ENCODE results near the gene TADA2A. TPM values are rescaled to one million over a fixed set of nuclear protein-coding genes. Genes with fewer than 3 reads are reported as not detected.

TADA2A gene
- total and polyA plus RNA-seq, 7 experiments from 2014 or later: 7.4 to 41.3 (median 19.4) TPM

DNA sequence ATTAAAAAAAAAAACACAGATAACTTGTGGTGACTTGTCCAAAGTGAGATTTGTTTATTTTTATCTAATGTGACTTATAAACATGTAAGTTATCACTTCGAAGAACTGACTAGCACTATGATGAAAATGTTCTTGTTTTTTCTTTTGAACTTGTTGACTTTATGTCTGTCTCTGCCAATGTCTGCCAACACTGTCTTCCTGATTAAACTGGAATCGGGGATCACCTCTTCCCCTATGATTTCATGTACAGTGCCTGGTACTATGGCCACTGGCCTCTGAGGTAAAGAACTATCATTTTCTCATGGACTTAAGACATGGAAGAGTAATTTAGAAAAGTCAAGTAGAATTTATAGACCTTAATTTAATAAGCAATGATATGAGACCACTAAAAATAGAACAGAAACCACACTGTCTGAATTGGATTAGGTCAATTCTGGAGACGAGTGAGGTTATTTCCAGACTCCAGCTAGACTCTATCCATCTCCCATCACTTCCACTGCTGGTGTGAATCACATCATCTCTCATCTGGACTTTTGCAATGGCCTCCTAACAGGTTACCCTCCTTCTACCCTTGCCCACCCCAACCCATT, 22.0 kb upstream of the TADA2A start:
- peaks cover 0 to 2% (median 0%) of the 10 kb centered on the region in 7 donors for H3K4me1 Mint-ChIP-seq
- no peaks in the 10 kb centered on the region for H3K36me3 ChIP-seq (ENCODE audit: control insufficient read depth in 2 of 3, insufficient read depth in 3 of 3, low read length in 3 of 3)
- peaks cover 0 to 11% (median 0%) of the 10 kb centered on the region in 5 donors for H3K36me3 Mint-ChIP-seq
- H3K4me3 ChIP-seq (ENCODE audit: low read length): no peak overlapping the region
- ChIA-PET CTCF (no interaction called here), POLR2A (no interaction called here)
- DNase-seq (no peak), ATAC-seq (no peak)
- no peak overlapping the region for H3K4me3 Mint-ChIP-seq
- no peaks in the 10 kb centered on the region for H3K4me1 ChIP-seq (ENCODE audit: control insufficient read depth in 2 of 2, insufficient read depth in 2 of 2, low read length in 2 of 2)
- no peak overlapping the region for H3K27ac Mint-ChIP-seq
- no peaks in the 10 kb centered on the region for H3K27me3 ChIP-seq (ENCODE audit: control insufficient read depth in 2 of 2, insufficient read depth in 2 of 2, low read length in 2 of 2)
- no peaks in the 10 kb centered on the region for H3K9me3 ChIP-seq (ENCODE audit: control insufficient read depth in 2 of 3, low read length in 3 of 3)
- no peaks in the 10 kb centered on the region for H3K27me3 Mint-ChIP-seq
- intact Hi-C loops (cut with micrococcal nuclease): no loop called here
- H3K9me3 Mint-ChIP-seq: no peaks in the 10 kb centered on the region
- no peak overlapping the region for H3K27ac ChIP-seq (ENCODE audit: low read depth, low read length)

DNA sequence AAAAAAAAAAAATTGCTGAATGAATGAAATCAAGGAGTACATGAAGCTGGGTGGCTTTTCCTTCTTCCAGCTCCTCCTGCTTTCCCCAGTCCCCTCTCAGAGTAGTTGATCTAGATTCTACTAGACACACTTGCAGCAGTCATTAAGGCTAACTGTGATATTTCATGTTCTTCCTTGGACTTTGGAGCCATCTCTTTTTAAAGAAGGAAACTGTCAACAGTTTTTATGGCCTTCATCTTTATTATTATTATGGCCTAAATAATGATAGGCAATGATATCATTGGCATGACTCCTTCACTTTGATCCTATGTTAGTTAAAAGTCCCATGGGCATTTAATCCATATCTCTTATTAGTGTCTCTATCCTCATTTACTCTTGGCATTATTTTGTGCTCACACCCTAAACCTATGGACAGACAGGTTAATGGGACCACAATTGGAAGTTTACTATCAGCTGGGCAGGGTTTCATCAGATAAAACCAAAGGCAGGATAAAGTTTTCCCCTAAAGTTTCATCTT, 21.2 kb upstream of the TADA2A start:
- Histone ChIP-seq H3K27me3 (ENCODE audit: control insufficient read depth in 2 of 2, insufficient read depth in 2 of 2, low read length in 2 of 2) (no peaks in the 10 kb centered on the region), H3K27ac (ENCODE audit: low read depth, low read length) (no peak overlapping the region), H3K4me3 (ENCODE audit: low read length) (no peak overlapping the region), H3K4me1 (ENCODE audit: control insufficient read depth in 2 of 2, insufficient read depth in 2 of 2, low read length in 2 of 2) (no peaks in the 10 kb centered on the region), H3K9me3 (ENCODE audit: control insufficient read depth in 2 of 3, low read length in 3 of 3) (no peaks in the 10 kb centered on the region), H3K36me3 (ENCODE audit: control insufficient read depth in 2 of 3, insufficient read depth in 3 of 3, low read length in 3 of 3) (no peaks in the 10 kb centered on the region)
- H3K4me3 Mint-ChIP-seq: no peak overlapping the region
- H3K27ac Mint-ChIP-seq: no peak overlapping the region
- H3K4me1 Mint-ChIP-seq: peaks cover 0 to 2% (median 0%) of the 10 kb centered on the region in 7 donors
- peaks cover 0 to 11% (median 0%) of the 10 kb centered on the region in 5 donors for H3K36me3 Mint-ChIP-seq
- H3K9me3 Mint-ChIP-seq: no peaks in the 10 kb centered on the region
- DNase-seq (no peak), ATAC-seq (no peak)
- no peaks in the 10 kb centered on the region for H3K27me3 Mint-ChIP-seq
- ChIA-PET POLR2A (no interaction called here), CTCF (no interaction called here)
- intact Hi-C loops (cut with micrococcal nuclease): no loop called here

DNA sequence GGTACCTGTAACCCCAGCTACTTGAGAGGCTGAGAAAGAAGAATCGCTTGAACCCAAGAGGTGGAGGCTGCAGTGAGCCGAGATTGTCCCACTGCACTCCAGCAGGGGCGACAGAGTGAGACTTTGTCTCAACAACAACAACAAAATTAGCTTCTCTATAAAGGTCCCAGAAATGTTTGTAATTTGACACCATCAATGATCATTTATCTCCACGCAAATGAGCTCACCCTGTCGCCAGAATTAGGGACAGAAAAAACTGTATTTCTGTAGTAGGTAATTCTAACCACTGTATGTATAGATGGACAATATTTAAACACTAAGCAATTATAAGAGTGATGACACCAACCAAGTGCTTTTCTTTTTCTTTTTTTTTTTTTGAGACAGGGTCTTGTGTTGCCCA, 20.2 kb upstream of the TADA2A start:
- Mint-ChIP-seq H3K4me3 (no peak overlapping the region), H3K36me3 (peaks cover 0 to 11% (median 0%) of the 10 kb centered on the region in 5 donors), H3K27ac (no peak overlapping the region), H3K4me1 (peaks cover 0 to 4% (median 3%) of the 10 kb centered on the region in 7 donors), H3K27me3 (no peaks in the 10 kb centered on the region), H3K9me3 (no peaks in the 10 kb centered on the region)
- no peaks in the 10 kb centered on the region for H3K9me3 ChIP-seq (ENCODE audit: control insufficient read depth in 2 of 3, low read length in 3 of 3)
- no peaks in the 10 kb centered on the region for H3K4me1 ChIP-seq (ENCODE audit: control insufficient read depth in 2 of 2, insufficient read depth in 2 of 2, low read length in 2 of 2)
- ATAC-seq: no peak
- H3K4me3 ChIP-seq (ENCODE audit: low read length): no peak overlapping the region
- CTCF ChIA-PET: interaction anchor here (0.7 kb wide), 1 partner anchor 142 kb away, joined by 5 read pairs; no protein-coding TSS in a partner anchor
- H3K27ac ChIP-seq (ENCODE audit: low read depth, low read length): no peak overlapping the region
- DNase-seq: no peak
- intact Hi-C loops (cut with micrococcal nuclease): no loop called here
- POLR2A ChIA-PET: no interaction called here
- no peaks in the 10 kb centered on the region for H3K27me3 ChIP-seq (ENCODE audit: control insufficient read depth in 2 of 2, insufficient read depth in 2 of 2, low read length in 2 of 2)
- H3K36me3 ChIP-seq (ENCODE audit: control insufficient read depth in 2 of 3, insufficient read depth in 3 of 3, low read length in 3 of 3): no peaks in the 10 kb centered on the region

- H3K36me3 ChIP-seq (ENCODE audit: control insufficient read depth in 2 of 3, insufficient read depth in 3 of 3, low read length in 3 of 3): no peaks in the 10 kb centered on the region
- no peak for ATAC-seq
- peaks cover 0 to 11% (median 0%) of the 10 kb centered on the region in 5 donors for H3K36me3 Mint-ChIP-seq
- no peaks in the 10 kb centered on the region for H3K27me3 Mint-ChIP-seq
- H3K27ac Mint-ChIP-seq: no peak overlapping the region
- peaks cover 0 to 19% (median 13%) of the 10 kb centered on the region in 7 donors for H3K4me1 Mint-ChIP-seq
- H3K9me3 Mint-ChIP-seq: no peaks in the 10 kb centered on the region
- no peaks in the 10 kb centered on the region for H3K27me3 ChIP-seq (ENCODE audit: control insufficient read depth in 2 of 2, insufficient read depth in 2 of 2, low read length in 2 of 2)
- intact Hi-C loops (cut with micrococcal nuclease): no loop called here
- H3K4me3 Mint-ChIP-seq: no peak overlapping the region
- ChIA-PET CTCF (no interaction called here), POLR2A (no interaction called here)
- H3K4me1 ChIP-seq (ENCODE audit: control insufficient read depth in 2 of 2, insufficient read depth in 2 of 2, low read length in 2 of 2): peaks cover 0 to 6% of the 10 kb centered on the region in 2 donors
- no peak for DNase-seq
- no peaks in the 10 kb centered on the region for H3K9me3 ChIP-seq (ENCODE audit: control insufficient read depth in 2 of 3, low read length in 3 of 3)
- no peak overlapping the region for H3K27ac ChIP-seq (ENCODE audit: low read depth, low read length)
- no peak overlapping the region for H3K4me3 ChIP-seq (ENCODE audit: low read length)
Observed at GRCh38 chr17:37388266-37388665, 18.4 kb upstream of the TADA2A start.

DNA sequence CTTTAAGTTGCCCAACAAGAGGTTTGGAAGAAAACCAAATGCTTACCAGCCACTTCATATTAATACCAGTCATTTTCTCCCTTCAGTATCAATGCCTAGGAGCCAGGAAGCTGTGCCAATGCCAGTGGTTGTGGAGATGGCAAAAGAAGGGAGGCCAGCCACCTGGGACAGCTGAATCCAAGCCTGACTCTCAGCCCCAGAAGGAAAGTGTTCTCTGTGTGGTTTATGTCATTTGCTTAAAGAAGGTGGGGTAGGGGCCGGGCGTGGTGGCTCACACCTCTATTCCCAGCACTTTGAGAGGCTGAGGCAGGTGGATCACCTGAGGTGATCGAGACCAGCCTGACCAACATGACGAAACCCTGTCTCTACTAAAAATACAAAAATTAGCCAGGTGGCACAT, 17.5 kb upstream of the TADA2A start:
- ATAC-seq (no peak), DNase-seq (no peak)
- Histone ChIP-seq H3K27me3 (ENCODE audit: control insufficient read depth in 2 of 2, insufficient read depth in 2 of 2, low read length in 2 of 2) (no peaks in the 10 kb centered on the region), H3K4me3 (ENCODE audit: low read length) (no peak overlapping the region), H3K36me3 (ENCODE audit: control insufficient read depth in 2 of 3, insufficient read depth in 3 of 3, low read length in 3 of 3) (no peaks in the 10 kb centered on the region), H3K4me1 (ENCODE audit: control insufficient read depth in 2 of 2, insufficient read depth in 2 of 2, low read length in 2 of 2) (peaks cover 0 to 6% of the 10 kb centered on the region in 2 donors), H3K9me3 (ENCODE audit: control insufficient read depth in 2 of 3, low read length in 3 of 3) (no peaks in the 10 kb centered on the region), H3K27ac (ENCODE audit: low read depth, low read length) (no peak overlapping the region)
- H3K4me3 Mint-ChIP-seq: no peak overlapping the region
- no peak overlapping the region for H3K27ac Mint-ChIP-seq
- no peaks in the 10 kb centered on the region for H3K9me3 Mint-ChIP-seq
- POLR2A ChIA-PET: interaction anchor here (0.8 kb wide), 1 partner anchor 398 kb away, joined by 3 read pairs; no protein-coding TSS in a partner anchor
- CTCF ChIA-PET: interaction anchor here (0.5 kb wide), 1 partner anchor 942 kb away, joined by 3 read pairs; no protein-coding TSS in a partner anchor
- intact Hi-C loops (cut with micrococcal nuclease): no loop called here
- no peaks in the 10 kb centered on the region for H3K27me3 Mint-ChIP-seq
- peaks cover 0 to 11% (median 0%) of the 10 kb centered on the region in 5 donors for H3K36me3 Mint-ChIP-seq
- H3K4me1 Mint-ChIP-seq: peaks cover 0 to 19% (median 13%) of the 10 kb centered on the region in 7 donors

- Histone ChIP-seq H3K4me1 (ENCODE audit: control insufficient read depth in 2 of 2, insufficient read depth in 2 of 2, low read length in 2 of 2) (peaks cover 0 to 6% of the 10 kb centered on the region in 2 donors), H3K27me3 (ENCODE audit: control insufficient read depth in 2 of 2, insufficient read depth in 2 of 2, low read length in 2 of 2) (no peaks in the 10 kb centered on the region), H3K36me3 (ENCODE audit: control insufficient read depth in 2 of 3, insufficient read depth in 3 of 3, low read length in 3 of 3) (no peaks in the 10 kb centered on the region), H3K4me3 (ENCODE audit: low read length) (no peak overlapping the region), H3K9me3 (ENCODE audit: control insufficient read depth in 2 of 3, low read length in 3 of 3) (no peaks in the 10 kb centered on the region), H3K27ac (ENCODE audit: low read depth, low read length) (no peak overlapping the region)
- Mint-ChIP-seq H3K27ac (no peak overlapping the region), H3K27me3 (no peaks in the 10 kb centered on the region), H3K4me3 (no peak overlapping the region), H3K4me1 (peaks cover 0 to 19% (median 13%) of the 10 kb centered on the region in 7 donors), H3K9me3 (no peaks in the 10 kb centered on the region), H3K36me3 (peaks cover 0 to 11% (median 0%) of the 10 kb centered on the region in 5 donors)
- ChIA-PET CTCF (interaction anchor here (0.9 kb wide), 1 partner anchor 450 kb away, joined by 3 read pairs; no protein-coding TSS in a partner anchor), POLR2A (interaction anchor here (1.1 kb wide), 1 partner anchor 12 kb away, joined by 3 read pairs; no protein-coding TSS in a partner anchor)
- intact Hi-C loops (cut with micrococcal nuclease): no loop called here
- ATAC-seq (no peak), DNase-seq (no peak)
Observed at GRCh38 chr17:37391146-37391545, 15.5 kb upstream of the TADA2A start.
